Activated CD4-positive, alpha-beta T cell treated with anti-CD3 and anti-CD28 coated beads, Interleukin-2, amount 50 U/mL, for 1 hour (primary cell): ENCODE results near the gene MYCBPAP.

Experiments
- DNase-seq: peaks from one replicate; pipeline ENCODE4 v3.0.0-alpha.2; 2020

MYCBPAP gene

DNA sequence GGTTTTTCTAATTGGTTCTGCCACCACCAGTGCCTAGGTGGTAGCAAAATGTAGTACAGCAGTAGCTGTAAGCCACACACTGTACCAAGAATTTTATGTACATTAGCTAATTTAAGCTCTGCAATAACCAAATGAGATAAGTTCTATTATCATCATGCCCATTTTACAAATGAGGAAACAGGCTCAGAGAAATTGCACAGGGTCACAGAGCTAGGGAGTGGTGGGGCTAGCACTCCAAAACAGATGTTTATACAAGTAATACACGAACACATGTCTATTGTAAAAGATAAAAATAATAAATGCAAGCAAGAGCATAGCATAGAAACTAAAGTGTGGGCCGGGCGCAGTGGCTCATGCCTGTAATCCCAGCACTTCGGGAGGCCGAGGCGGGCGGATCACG is 16.0 kb upstream of the MYCBPAP start:
- no peak for DNase-seq

DNA sequence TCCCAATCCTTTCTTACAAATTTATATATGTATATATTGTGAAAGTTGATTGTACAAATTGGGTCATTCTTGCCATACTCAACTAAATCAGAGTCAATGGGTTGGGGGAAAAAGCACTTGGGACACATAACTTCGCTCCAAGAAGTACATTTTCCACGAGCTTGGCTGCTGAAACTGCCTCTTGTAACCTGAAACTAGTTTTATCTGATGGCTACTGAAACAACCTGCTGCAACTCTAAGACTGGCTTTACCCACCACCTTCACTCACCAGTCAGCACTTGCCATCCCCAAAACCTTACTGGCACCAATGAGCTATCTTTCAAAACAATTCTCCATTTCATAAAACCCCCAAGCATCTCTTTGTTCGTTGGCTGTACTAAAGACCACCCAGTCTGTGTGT is 14.5 kb upstream of the MYCBPAP start:
- DNase-seq, result no peak

DNA sequence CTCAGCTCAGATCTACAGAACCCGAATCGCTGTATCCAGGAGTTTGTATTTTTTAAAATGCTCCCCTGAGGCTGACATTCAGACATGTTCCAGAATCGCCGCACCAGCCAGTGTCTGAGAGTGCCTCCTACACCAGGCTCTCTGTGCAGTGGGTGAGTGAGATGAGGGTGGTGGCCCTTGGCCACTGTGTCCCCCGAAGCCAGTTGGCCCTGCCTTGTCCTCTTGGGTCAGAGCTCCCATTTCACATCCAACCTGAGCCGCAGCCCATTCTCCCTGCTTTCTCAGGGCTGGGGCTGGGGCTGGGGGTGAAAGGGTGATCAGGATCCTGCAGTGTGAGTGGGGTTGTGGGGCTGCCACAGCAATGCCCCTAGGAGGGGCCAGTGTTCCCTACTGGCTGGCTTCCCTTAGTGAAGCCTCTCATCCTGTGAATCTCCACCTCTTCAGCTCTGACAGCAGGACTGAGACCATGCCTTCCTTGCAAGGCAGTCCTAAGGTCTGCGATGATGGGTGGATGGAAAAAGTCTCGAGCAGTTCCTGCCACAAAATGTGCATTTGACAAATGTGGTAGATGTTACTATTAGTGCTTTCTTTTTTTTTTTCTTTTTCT is 12.9 kb upstream of the MYCBPAP start:
- no peak for DNase-seq

DNA sequence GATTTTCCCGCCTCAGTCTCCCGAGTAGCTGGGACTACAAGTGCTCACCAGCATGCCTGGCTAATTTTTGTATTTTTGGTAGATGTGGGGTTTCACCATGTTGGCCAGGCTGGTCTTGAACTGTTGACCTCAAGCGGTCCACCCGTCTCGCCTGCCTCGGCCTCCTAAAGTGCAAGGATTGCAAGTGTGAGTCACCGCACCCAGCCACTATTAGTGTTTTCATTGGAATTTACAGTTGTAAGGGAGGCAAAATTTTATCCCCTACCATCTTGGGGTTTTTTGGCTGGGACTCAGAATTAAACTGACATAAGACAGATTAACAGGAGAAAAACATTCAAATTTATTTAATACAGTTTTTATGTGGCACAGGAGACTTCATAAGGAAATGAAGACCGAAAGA is 12.3 kb upstream of the MYCBPAP start:
- DNase-seq, result no peak

DNA sequence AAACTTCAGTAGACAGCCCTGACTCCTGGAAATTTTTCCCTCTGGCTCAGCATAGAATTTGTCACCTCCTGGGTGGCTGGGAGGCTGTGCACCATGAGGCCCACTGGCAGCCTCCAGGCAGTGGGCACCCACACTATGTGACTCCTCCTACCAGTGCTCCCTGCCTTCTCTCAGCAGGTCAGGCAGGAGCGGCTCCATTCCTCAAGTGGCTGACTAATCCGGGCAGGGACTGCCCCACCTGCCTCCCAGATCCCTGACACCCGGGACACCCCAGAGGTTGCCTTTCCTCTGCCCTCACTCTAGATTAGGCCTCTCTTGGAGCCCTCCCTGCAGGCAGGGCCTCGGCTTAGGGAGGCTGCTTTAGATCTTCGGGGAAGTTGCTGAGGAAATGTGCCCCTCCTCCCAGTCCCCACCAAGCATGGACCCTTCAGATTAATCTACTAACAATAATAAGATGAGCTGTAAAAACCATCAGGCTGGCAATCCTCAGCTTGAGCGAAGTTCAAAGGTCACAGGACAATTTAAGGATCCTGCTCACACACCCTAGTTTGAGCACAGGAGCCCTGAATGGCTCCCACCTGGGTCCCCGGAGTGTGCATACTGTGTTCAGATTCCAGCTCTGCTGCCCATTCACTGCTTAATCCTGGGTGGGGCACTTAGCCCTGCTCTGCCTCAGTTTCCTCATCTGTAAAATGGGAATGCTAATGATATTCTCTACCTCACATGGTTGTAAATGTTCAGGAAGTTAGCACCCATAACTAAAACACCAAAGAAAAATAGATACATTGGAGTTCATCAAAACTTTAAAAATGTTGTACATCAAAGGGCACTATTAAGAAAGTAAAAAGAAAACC is 10.0 kb upstream of the MYCBPAP start:
- DNase-seq, result no peak

DNA sequence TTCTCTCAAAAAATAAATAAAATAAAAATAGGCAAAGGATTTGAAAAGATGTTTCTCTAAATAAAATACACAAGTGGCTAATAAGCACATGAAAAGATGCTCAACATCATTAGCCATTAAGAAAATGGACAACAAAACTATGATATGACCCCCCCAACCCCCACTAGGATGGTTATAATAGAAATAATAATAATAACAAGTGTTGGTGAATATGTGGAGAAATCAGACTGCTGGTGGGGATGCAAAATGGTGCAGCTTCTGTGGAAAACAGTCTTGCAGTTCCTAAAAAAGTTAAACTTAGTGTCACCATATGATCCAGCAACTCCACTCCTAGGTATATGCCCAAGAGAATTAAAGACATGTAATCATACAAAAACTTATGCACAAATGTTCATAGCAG is 9.0 kb upstream of the MYCBPAP start:
- DNase-seq, result no peak

DNA sequence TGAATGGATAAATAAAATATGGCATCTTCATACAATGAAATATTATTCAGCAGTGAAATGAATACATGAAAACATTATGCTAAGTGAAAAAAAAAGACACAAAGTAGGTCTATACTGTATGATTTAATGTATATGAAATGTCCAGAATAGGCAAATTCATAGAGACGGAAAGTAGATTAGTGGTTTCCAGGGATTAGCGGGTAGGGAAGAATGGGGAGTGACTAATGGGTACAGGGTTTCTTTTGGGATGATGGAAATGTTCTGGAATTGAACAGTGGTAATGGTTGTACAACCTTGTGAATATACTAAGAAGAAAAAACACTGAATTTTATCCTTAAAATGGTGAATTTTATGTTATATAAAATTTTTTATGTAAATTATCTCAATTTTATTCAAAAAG is 8.5 kb upstream of the MYCBPAP start:
- no peak for DNase-seq

DNA sequence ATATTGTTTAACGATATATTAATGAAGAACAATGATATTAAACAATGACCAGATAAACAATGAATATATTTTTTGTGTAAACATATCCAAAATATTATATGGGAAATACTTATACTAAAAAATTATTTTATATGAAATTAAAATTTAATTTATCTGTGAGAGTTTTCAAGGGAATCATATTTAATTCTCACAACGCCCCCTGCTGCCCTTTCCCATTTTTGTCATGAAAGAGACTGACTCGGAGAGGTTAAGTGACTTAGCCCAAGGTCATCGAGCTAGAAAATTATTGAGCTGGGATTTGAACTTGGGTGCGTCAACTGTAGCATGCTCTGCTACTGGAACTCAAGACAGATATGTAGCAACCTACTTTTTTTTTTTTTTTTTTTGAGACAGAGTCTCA is 7.2 kb upstream of the MYCBPAP start:
- DNase-seq, result peak; percentile 30

DNA sequence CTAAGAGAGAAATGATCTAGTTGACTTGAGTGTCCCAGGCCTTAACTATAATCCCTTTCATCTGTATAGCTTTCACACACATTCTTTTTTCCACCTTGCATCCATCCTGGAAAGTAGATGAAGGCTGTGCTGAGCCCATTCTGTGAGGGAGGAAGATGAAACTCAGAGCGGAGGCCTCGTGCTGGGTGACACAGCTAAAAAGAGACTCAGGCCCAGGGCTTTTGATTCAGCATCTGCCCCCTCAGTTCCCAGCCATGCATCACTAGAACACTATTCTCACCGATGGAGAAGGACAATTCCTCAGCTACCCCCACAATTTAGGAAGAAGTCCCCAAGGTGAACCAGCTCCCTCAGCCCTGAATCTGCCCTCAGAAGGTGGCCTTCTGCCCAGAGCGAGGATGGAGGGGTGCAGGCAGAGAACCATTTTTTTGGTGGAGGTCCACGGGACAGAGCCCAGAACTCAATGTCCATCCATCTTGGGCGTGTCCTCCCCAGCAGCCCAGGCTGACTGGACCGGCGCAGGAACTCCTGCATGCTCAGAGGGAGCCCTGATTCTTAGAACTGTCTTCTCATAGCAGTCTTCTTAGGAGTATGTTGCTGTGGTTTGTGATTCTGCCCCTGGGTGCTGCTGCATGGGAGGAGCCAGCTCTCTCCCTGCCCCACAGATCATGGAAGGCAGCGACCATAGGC is 5.8 kb upstream of the MYCBPAP start:
- no peak for DNase-seq

DNA sequence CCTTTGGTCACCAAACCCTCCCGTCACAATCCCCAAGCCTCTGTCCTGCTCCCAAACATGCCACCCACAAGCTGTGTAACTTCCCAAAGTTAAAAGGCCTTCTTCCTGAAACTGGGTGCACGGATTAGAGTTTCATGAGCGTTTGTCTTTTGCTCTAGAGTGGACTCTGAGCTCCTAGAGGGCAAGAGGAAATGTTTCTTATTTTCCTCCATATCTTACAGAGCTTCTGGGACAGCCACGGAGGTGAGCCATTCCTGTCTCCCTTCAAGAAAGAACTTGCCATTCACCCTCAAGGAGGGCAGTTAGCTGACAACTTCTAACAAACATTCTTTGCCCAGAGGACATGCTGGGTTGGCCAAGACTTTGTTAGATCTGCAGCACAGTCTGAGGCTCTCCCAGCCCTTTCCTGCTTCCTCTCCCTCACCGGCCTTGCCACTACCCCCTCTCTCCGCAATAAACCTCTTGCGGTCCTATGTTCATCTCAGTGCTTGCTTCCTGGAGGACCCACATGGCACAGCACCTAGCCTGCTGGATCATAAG is 2.6 kb upstream of the MYCBPAP start:
- no peak for DNase-seq

DNA sequence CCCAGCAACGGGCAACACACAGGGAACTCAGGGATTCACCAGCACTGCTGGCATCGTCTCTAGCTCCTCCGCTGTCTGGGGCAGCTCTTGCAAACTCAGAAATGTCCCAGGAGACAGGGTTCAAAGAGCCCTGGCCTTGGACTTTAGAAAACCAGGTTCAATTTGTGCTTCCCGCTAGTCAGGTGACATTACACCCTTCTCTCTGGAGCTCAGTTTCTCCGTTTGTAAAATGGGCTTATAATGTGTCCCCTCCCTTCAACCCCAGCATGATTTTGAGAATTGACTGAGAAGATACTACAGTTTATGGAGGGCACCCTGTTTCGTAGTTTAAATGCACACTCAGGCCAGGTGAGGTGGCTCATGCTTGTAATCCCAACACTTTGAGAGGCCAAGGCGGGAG is 1.9 kb upstream of the MYCBPAP start:
- DNase-seq, result no peak

DNA sequence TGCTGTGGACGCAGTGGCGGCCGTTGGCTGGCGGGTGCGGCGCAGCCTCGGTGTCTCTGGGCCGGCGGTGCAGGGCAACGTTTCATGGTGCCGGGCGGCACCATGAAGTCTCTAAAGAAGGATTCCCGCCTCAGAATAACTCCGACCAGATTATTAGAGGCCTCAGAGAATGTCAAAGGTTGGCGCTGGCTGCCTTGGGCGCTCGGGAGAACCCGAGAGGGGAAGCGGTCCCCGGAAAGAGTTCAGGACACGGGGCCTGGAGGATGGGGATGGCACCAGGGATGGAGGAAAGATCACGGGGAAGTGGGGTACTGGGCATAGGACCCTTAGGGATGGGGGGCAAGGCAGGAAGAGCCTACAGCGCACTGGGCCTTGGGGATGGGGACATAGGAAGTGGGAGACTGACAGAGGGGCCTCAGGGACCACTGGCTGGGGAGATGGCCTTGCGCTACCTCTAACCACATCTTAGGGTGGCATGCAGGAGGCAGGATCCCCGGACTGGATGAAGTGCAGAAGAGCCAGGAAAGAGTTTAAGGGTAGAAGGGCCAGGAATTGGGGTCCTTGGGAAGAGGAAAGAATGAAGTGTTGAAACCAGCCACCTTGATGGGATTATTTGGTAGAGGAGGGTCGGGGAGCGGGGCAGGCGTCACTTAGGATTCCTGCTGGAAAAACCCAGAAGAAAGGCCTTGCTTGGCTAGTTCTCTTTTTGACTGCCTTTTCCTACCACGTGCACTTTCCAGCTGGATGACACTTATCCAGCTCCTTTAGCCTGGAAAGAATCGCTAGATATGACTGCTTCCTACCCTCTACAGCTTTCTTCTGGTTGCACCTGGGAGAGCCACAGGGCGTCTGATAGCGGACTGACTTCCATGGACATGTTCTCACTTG is 578 bp downstream of the MYCBPAP start:
- DNase-seq, result no peak

DNA sequence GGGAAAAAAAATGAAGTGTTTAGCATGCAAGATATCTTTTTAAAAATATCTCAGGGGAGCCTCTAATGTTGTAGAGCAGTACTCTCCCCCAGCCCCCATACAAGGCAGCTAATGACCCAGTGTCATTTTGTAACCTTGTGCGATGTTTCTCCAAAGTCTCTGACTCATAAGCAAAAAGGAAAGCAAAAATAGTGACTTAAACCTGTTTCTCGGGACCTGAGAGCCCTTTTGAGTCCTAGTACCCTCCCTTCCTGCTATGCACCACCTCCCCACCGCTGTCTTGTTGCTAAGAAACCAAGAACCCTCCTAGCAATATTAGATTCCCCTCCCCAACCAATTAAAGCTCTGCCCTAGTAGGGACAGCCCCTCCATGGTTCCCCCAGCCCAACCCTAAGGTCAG is 2.8 kb downstream of the MYCBPAP start:
- peak; percentile 30 for DNase-seq

DNA sequence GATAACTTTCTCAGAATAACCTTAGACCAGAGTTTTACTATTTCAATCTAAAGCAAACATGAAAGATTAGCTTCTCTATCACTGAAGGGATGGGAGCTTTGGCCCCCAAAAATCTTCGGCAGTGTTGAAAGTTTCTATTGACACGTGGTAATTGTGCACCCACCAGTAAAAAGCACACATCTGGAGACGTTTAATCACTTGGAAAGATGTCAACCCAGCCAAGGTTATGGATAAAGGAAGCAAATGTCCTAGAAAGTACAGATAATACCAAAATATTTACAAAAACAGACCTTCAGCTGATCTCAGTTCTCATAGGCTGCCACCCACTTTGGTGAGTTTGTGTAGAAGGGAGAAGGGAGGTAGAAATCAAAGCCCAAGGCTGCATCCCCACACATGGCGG is 5.3 kb downstream of the MYCBPAP start:
- no peak for DNase-seq

DNA sequence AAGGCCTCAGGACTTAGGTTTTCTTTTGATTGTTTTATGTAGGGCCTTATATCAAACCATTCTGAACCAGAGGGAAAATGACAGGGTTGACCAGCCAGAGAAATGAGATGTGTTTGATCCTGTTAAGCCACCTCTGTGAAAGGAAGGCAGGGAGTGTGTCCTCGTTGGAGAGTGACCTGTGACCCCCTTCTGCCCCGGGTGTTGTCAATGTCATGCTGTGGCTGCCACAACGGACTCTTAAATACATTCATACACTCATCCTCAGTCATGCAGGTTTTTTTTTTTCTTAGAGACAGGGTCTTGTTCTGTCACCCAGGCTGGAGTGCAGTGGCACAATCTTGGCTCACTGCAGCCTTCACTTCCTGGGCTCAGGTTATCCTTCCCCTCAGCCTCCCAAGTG is 6.1 kb downstream of the MYCBPAP start:
- DNase-seq, result no peak

DNA sequence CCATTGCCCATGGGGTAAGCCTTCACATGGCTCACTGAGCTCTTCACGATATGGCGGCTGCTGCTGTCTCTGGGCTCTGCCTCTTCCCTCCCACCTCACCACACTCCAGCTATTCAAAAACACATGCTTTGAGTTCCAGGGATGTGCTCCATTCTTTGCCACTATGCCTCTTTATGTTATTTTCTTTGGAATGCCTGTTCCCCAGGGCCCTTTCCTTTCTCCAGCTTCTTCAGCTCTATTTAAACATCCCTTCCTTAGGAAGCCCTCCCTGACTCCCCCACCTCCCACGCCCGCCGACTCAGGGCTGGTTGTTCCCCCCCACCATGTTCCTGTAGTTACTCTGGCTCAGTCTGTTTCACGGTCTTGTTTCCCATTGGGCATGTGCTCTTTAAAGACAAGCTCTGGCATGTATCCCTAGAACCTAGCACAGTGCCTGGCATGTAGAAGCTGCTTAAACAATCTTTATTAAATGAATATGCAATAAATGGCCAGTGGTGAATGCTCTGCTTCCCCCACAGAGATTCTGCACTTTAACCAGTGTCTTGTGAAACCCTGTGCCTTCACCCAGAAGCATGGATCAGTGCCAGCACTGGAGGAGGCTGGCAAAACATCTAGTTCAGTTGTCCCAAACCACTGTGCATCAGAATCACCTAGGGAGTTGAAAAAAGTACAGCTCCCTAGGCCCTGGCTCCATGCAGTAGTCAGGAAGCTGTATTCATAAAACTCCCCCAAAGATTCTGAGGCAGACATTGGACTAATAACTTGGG is 6.9 kb downstream of the MYCBPAP start:
- no peak for DNase-seq

DNA sequence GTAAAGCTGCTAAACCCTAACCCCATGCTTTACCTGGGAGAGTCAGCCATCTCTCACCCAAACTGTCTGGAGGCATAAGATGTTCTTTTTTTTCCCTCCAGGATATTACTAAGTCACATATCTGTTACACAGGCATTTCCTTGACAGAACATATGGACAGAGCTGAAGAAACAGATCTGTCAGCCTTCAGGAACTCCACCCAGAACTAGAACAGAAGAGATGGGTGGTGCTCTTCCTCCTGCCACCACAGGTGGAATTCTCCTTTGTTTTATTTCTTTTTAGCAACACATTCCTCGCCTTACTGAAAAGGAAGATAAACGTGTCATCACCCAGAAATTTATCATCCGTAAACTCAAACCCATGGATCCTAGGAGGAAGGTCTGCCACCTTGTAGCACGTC is 8.8 kb downstream of the MYCBPAP start:
- no peak for DNase-seq

DNA sequence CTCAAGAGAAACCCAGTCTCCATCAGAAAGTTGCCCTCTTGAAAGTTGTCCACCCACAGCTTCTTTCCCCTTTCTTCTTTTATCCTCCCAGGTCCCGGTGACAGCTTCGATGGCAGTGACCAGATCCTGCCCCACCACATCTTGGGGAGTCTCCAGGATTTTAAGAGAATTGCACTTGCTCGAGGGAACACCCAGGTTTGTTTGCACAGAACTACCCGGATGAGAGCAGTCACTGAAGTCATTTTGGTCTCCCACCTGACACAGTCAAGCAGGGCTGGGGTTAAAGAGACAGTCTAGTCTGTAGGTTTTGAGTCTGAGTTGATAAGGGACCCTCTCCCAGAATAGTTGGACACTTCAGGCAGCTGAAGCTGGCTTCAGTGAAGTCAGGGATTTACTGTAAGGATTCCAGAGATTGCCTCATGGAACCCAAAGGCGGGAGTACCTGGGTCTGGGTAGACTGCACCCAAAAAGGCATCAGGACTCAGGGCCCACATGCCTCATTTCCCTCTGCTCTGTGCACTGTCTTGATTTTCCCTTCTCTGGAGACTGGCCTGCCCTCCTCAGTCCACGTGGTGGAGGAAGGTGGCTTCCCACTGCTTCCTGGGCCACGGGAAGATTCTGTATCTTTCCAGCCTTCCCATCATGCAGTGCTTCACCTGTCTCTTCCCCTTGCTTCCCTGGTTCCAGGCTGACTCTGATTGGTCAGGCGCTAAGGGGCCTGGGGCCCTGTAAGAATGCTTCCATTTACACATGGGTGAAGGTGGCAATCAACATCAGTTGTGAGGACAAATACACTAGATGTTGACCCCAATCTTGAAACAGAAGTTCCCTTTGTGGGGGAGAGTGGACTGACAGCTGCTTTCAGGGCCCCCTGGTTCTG is 9.5 kb downstream of the MYCBPAP start:
- DNase-seq, result no peak

DNA sequence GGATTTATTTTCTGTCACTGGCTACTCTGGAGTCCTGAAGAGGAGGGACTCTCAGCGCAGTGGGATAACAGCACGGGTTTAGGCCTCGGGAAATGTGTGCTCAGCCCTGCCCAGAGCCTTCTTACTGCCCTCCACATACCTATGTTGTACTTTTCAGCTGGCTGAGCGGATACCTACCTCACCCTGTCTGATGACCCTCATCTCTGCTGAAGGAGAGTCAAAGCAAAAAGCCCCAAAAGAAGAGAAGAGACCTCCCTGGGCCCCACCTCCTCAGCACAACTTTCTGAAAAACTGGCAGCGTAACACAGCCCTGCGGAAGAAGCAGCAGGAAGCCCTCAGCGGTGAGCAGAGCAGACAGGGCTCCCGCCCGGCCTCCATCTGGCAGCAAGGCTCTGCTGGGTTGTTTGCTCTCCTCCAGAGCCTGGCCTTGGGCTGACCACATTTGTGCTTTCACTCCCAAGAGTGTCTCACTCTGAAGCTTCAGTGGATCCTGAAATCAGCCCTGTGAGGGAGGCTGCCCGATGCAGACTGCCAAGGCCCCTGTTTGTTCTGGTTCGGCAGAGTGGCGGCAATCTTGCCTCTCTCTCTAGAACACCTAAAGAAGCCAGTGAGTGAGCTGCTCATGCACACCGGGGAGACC is 10.3 kb downstream of the MYCBPAP start:
- DNase-seq, result no peak

DNA sequence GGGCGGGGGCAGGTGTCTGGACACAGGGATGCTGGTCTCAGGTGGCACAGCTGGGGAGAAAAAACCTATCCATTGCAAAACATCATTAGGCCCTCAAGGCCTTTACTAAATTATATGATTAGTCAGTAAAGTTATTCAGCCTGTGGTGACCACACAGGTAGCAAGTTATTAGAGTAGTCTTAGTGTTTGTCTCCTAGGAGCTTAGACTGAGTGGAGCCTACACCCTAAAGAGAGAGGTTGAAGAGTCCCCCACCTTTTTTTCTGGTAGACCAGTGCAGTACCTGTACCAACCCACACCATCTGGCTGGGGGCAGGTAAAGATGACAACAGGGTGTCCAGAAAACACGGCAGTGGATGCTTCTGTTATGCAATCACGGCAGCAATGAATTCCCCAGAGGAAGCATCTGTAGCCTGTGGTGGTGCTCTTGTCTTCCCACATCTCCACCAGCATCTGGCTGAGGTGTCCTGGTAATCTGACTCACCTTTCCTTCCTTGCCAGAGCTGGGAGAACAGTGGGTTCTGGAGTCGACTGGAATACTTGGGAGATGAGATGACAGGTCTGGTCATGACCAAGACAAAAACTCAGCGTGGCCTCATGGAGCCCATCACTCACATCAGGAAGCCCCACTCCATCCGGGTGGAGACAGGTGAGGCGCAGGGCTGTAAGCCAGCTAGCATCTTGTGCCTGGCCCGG is 11.0 kb downstream of the MYCBPAP start:
- DNase-seq, result no peak
